Mononuclear cell (primary cell): ENCODE data around the gene SGCA. TPM values are rescaled to one million over a fixed set of nuclear protein-coding genes. Genes with fewer than 3 reads are reported as not detected.
A peak's percentile ranks its signal among the peaks of the same experiment; 100 is the strongest.

ENCODE experiments used
- H3K27me3 ChIP-seq: 2 replicates; pipeline ENCODE4 v1.6.0; 2011; ENCODE audit warnings: low read length, control low read depth; ENCODE audit not compliant: insufficient read depth
- H3K4me1 ChIP-seq: 2 replicates; pipeline ENCODE4 v1.5.1; 2011; ENCODE audit warnings: mild to moderate bottlenecking, low read length, control low read depth; ENCODE audit not compliant: insufficient read depth
- H3K4me3 ChIP-seq: 2 replicates; pipeline ENCODE4 v1.5.1; 2011; ENCODE audit warnings: mild to moderate bottlenecking, low read length, moderate library complexity
- H3K9me3 ChIP-seq: 2 replicates; pipeline ENCODE4 v1.5.1; 2011; ENCODE audit warnings: low read depth, mild to moderate bottlenecking, control low read depth, low read length
- total RNA-seq: library from RNA; depleted of rRNA; stranded (reverse); fragments of >200 nt; gene quantifications from one replicate; pipeline ENCODE4 v1.2.3, GENCODE V29; 2012

The SGCA gene
- total RNA-seq, result not detected

DNA sequence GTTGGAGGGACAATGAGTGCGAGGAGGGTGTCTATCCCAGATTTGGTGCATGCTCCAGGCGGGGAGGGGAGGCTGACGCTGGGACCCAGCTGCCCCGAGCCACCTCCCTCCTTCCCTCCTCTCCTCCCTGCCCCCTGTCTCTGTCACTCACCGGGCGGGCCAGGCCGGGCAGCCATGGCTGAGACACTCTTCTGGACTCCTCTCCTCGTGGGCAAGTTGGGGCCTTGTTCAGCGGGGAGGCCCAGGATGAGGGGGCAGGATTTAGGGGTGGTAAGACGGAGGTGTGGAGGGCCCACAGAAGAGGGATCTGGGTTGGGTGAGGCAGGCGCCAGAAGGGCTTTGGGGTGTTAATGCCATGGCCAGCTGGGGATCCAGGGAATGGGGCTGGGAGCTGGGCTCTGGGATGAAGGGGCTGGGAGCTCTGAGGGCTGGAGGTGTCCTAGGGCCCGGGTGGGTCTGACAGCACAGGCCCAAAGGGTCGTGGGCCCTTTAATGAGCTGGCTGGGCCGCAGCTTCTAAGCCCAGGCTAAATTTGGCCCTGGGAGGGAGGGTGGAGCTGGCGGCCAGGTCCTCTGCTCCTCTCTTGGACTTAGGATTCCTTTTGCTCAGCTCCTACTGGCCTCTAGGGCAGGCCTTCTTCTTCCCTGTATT lies at the start of gene SGCA:
TSS of gene SGCA (plus strand) at position 139 of the 651 bp plus-strand sequence. CDS start at position 175, 36 bp downstream.
- Histone ChIP-seq H3K4me1 (peaks cover 31% of the 10 kb centered on the region), H3K27me3 (no peaks in the 10 kb centered on the region), H3K9me3 (no peaks in the 10 kb centered on the region), H3K4me3 (no peak within 1 kb of the TSS)

DNA sequence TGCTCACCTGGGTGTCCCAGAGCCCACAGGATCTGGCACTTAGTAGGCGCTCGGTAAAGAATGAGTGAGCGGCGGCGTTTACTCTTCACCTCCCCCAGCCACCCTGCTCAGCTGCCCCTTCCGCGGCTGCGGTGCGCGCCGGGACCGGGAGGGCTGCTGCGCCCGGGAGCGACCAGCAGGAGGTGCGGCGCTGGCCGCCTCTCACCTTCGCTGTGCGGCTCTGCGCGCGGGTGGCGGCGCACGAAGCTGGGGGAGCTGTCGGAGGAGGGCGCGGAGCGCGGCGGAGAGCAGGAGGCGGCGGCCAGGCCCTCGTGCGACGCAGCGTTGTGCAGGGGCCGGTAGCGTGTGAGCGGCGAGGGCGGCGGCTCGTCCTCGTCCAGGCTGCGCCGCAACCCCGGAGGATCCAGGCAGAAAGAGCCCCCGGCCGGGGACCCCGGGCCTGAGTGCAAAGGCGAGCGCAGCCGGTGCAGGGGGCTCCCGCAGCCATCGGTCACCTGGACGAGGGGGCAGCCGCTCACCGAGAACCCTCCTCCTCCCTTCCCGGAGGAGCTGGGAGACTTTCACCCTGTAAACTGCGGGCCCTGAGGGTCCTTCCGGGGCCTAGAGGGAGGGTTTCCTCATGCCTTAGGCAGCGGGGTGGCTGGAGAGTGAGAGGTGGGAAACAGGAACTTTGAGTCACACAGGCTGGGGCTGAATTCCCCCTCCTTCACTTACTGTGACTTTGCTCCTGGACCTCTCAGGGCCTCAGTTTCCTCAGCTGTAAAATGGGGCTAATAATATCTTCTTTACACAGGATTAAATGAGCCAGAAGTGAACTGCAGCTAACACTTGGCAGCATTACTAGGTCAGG lies 48.4 kb upstream of the SGCA start:
- Histone ChIP-seq H3K4me3 (no peak overlapping the region), H3K4me1 (peaks cover 11% of the 10 kb centered on the region), H3K9me3 (no peaks in the 10 kb centered on the region), H3K27me3 (peaks cover 43% of the 10 kb centered on the region)

DNA sequence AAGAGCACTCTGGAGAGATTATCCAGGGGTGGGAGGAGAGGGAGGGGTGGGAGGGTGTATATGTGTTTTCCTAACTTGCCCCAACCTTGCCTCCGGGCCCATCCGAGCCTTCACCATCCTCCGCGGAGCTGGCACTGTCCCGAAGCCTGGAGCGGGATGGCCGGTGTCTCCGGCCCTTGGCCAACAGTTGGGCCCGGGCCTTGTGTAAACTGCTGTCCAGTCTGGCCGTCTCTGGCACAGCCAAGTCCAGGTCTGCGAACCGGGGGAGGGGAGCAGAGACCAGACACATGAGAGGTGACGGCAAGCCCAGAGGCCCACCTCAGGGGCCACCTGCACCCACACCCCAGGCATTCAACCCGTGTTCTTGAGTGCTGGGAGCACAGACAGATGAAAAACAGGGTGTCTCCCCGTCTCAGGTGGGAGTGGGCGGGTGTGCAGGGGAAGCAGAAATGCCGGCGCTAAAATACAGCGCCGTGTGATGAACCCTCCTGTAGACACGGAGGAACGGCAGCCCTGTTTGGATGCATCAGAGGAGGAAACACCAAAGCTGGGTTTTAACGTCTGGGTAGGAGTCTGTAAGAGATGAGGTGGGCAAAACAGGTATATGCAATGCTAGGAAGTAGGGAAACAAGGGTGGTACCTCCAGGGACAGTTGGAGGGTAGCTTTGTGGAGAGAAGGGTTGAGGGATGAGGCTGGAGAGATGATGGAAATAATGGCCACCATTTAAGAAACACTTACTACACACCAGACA lies 47.6 kb upstream of the SGCA start:
- H3K4me3 ChIP-seq, result no peak overlapping the region
- no peaks in the 10 kb centered on the region for H3K9me3 ChIP-seq
- peaks cover 43% of the 10 kb centered on the region for H3K27me3 ChIP-seq
- H3K4me1 ChIP-seq, result peaks cover 11% of the 10 kb centered on the region

DNA sequence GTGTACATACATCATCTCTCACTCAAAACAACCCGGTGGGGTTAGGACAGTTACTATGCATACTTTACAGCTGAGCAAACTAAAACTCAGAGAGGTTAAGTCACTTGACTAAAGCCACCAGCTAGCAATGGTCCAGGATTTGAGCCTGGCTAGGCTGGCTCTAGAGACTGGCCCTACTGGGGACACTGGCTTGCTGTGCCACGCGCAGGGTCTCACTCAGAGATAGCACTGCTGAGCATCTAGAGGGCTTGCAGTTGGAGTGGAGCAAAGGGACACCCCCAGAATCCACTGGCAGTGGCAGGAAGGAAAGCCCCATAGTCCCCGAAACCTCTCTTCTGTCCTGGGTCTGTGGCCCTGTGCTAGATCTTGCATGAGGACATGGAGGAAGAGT lies 47.0 kb upstream of the SGCA start:
- peaks cover 11% of the 10 kb centered on the region for H3K4me1 ChIP-seq
- no peak overlapping the region for H3K4me3 ChIP-seq
- no peaks in the 10 kb centered on the region for H3K9me3 ChIP-seq
- peaks cover 43% of the 10 kb centered on the region for H3K27me3 ChIP-seq

DNA sequence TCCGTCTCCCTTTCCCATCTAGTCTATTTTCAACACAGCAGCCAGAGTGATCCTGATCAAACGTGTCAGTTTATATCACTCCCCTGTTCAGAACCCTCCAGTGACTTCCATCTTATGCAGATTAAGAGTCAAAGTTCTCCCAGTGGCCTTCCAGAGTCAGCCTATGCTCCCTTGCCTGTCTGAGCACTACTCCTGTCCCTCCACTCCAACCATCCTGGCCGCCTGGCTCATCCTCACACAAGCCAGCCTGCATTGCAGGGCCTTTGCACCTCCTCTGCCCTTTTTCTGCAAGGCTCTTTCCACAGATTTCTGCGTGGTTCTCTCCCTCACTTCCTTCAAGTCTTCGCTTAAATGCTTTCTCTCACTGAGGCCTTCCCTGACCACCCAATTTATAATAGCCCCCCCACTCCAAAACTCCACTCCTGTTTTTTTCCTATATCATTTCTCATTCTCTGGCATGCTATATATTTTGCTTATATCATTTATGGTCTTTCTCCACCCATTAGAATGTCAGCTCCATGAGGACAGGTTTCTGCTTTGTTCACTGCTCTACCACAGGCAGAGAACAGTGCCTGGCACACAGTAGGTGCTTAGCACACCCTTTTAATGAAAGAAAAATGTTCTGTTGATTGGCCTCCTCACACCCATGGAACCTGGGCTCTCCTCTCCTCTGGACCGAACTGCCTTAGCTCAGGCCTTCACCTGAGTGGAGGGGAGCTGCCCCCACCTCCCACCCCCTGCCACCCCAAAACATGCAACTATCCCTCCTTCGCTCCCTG lies 45.1 kb upstream of the SGCA start:
- H3K4me1 ChIP-seq, result peaks cover 11% of the 10 kb centered on the region
- H3K9me3 ChIP-seq, result no peaks in the 10 kb centered on the region
- peaks cover 35% of the 10 kb centered on the region for H3K27me3 ChIP-seq
- H3K4me3 ChIP-seq, result no peak overlapping the region

DNA sequence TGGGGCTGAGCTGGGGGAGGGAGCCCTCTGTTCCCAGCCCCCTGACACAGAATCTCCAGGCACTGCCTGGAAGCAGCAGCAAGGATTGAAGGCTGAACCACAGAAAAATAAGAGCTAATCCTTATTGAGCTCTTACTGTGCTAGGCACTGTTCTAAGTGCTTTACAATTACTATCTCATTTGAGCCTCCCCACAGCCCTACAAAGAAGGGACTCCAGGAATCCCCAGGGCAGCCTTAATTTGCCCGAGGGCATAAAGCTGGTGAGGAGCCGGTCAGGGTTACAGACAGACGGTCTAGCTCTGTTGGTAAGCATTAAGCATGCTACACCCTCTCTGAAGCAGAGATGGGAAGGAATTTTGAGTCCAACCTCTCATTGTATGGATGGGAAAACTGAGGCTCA lies 42.9 kb upstream of the SGCA start:
- Histone ChIP-seq H3K4me1 (peaks cover 7% of the 10 kb centered on the region), H3K9me3 (no peaks in the 10 kb centered on the region), H3K27me3 (peaks cover 22% of the 10 kb centered on the region), H3K4me3 (no peak overlapping the region)

DNA sequence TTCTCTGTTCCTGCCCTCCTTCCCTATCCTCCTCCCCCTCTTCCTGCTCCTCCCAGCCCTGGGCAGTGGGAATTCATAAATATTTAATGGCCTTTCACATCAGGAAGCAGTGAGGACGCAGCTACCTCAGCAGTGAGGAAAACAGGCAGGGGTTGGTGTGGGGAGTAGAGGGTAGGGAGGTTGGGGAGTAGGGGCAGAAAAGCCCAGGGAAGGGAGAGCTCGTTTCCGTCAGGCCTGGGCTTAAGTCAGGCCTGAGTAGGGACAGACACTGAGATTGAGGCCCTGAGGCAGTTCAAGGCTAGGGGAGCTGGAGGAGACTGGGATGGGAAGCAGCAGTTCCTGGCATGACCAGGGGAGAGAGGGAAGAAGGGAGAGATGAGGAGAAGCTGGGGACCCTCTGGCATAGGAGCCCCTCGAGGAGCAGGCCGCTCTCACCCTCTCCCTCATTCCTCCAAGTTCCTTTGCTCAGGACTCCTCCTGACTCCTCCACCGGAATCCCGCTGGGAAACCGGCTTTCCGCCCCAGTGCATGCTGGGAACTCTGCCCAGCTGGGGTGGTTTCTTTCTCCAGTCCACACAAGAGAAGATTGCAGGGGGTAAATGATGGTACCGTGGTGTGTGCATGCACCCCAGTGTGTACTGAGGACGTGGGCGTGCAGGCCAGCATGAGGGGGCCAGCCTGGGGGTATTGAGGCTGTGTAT lies 42.0 kb upstream of the SGCA start:
- no peak overlapping the region for H3K4me3 ChIP-seq
- H3K9me3 ChIP-seq, result no peaks in the 10 kb centered on the region
- peaks cover 15% of the 10 kb centered on the region for H3K4me1 ChIP-seq
- peaks cover 20% of the 10 kb centered on the region for H3K27me3 ChIP-seq

DNA sequence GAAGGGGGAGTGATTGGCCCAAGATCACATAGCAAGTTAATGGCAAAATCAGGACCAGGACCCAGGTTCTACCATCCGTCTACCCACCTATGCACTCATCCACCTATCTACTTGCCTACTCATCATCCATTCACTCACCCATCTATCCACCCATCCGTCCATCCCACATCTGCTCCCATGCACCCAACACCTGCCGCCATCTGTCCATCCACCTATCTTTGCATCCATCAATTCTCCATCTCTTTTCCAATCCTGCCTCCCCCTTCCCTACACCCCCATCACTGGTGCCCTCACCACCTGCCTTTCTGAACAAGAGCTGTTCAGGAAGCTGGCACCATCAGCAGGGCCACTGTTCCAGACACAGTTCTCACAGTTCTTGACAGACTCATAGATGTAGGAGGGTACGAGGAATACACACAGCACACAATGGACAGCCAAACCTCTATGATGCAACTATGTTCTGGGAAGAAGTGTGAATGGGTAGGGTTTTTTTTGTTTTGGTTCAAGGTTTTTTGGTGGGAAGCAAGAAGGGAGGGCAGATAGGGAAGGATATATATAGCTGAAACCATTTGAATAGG lies 40.3 kb upstream of the SGCA start:
- no peak overlapping the region for H3K4me3 ChIP-seq
- H3K27me3 ChIP-seq, result peaks cover 16% of the 10 kb centered on the region
- H3K4me1 ChIP-seq, result peaks cover 21% of the 10 kb centered on the region
- no peaks in the 10 kb centered on the region for H3K9me3 ChIP-seq

DNA sequence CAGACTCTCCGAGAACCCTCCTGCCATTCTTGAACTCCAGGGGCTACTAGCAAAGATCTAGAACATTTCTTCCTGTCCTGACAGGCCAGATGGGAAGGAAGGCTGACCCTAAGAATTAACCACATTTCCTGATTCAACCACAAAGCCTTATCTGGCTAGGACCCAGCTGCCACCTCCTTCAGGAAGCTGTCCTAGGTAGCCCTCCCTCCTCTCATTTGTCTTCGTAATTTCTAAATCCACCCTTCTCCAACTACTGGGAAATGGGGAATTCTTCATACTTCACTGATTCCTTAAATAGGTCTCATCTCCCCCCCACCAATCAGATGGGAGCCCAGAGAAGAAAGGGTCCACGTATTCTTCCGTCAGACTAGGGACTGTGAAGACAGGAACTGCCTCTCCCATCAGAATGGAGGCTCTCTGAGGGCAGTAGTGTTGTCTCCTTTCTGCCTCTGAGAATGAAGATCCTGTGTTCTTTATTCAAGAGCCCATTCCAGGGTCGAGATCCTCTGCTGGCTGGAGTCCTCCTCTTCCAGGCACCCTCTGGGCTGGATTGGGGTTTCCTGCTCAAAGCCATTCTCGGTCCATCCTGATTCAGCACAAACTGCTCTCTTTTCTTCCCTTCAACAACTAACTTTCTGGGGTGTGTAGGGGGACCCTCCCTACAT lies 38.0 kb upstream of the SGCA start:
- H3K27me3 ChIP-seq, result peaks cover 18% of the 10 kb centered on the region

DNA sequence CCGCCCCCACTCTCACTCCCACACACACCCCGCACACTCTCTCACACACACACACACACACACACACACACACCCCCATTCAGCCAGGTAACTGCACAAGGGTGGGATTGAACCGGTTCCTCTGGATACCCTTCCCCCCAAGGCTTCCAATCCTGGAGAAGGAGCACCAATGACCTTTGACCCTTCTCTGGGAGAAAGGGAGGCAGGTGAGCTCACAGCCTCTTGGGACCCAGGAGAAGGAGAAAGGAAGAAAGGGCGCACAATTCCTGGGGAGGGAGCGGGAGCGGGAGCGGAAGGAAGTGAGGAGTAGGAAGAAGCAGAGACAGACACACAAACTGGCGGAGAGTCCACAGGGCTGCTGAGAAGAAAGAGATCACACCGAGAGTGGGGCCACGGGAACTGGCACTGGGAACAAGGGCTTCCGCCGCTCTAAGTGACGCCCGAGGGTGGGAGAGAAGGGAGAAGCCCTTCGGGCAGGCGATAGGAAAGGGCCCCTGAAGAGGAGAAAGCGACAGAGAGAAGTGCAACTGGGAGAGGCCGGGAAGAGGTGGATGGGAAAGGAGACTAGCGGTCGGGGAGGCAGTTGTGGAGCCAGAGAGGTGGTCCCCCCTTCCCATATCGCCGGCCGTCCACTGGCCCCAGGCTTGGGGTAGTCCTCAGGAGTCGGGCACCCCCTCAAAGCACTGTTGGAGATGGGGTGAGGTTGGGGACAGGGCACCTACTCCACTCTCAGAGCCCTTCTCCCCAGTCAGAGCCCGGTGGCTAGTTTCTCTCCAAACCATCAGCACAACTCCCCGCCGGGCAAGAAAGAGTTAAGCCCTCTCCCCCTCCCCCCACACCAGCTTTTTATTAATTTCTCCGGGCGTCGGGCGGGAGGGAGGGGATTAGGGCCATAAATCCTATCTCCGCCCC lies 37.1 kb upstream of the SGCA start:
- H3K27me3 ChIP-seq, result peaks cover 18% of the 10 kb centered on the region

More for the DNA sequence above, 38.0 kb upstream of the SGCA start:
- Histone ChIP-seq H3K9me3 (no peaks in the 10 kb centered on the region), H3K4me1 (peaks cover 28% of the 10 kb centered on the region), H3K4me3 (no peak overlapping the region)

DNA sequence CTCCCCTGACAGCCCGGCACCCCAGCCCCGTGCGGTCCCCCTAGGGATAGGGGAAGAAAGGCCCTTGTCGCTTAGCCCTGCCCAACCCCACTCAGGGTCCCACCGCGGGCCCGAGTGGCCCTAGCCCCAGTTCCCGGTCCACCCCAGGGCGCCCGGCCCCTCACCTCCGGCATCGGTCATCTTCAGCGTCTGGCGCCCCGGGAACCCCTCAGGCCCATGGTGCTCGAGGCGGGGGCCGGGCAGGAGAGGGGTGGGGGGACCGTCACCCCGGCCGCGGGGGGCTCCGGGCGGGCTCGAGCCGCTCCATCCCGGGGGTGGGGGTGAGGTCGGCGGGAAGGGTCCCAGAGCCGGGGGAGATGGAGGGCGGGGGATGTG lies 36.5 kb upstream of the SGCA start:
- no peak overlapping the region for H3K4me3 ChIP-seq
- H3K27me3 ChIP-seq, result peaks cover 18% of the 10 kb centered on the region
- no peaks in the 10 kb centered on the region for H3K9me3 ChIP-seq
- H3K4me1 ChIP-seq, result peaks cover 28% of the 10 kb centered on the region

More for the DNA sequence above, 37.1 kb upstream of the SGCA start:
- Histone ChIP-seq H3K4me3 (no peak overlapping the region), H3K9me3 (no peaks in the 10 kb centered on the region), H3K4me1 (peaks cover 28% of the 10 kb centered on the region)

DNA sequence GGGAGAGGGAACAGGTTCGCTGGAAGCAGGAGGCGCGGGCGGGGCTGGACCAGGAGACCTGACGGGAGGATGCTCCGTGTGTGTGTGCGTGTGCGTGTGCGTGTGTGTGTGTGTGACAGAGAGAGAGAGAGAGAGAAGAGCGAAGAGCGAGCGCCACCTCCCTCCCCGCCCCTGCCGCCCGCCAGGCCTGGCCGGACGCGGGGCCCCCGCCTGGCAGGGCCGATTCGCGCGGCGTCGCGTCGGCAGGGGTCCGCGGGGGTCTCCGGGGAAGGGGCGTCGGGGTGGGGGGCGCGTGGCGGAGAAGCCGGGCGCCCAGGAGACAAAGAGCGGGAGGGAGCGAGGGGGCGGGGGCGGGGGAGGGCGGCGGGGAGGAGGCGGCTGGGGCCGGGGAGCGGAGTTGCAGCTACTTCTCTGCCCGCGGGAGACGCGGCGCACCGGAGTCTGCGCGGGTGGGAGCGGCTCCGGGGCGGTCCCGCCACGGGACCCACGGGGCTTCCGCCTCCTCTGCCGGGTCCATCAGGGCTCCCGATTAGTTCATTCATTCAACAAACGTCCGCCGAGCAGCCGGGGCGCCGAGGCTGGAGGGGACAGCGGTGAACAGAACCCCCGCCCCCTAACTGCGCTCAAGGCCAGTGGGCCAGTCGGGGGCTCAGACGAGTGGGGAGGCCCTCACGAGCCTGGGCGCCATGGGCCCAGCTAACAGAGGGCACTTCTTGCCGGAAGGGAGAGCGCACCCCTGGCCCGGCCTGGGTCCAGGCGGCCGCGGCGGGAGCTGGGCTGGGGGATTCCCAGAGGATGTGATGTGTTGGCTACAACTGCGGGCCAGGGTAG lies 35.9 kb upstream of the SGCA start, which contains the start of gene SAMD14:
TSS of gene SAMD14 (minus strand) at position 433 of the 831 bp plus-strand sequence. CDS start 5,201 bp downstream, outside the sequence.
- no peaks in the 10 kb centered on the region for H3K9me3 ChIP-seq
- H3K4me1 ChIP-seq, result peaks cover 28% of the 10 kb centered on the region
- H3K27me3 ChIP-seq, result peaks cover 18% of the 10 kb centered on the region
- H3K4me3 ChIP-seq, result peak within 1 kb of the TSS; percentile 16
